ENCODE results near the gene LOXHD1. TPM values are rescaled to one million over a fixed set of nuclear protein-coding genes. Genes with fewer than 3 reads are reported as not detected.

The LOXHD1 gene
- total RNA-seq, 1 donor from 2014 or later = not detected

DNA sequence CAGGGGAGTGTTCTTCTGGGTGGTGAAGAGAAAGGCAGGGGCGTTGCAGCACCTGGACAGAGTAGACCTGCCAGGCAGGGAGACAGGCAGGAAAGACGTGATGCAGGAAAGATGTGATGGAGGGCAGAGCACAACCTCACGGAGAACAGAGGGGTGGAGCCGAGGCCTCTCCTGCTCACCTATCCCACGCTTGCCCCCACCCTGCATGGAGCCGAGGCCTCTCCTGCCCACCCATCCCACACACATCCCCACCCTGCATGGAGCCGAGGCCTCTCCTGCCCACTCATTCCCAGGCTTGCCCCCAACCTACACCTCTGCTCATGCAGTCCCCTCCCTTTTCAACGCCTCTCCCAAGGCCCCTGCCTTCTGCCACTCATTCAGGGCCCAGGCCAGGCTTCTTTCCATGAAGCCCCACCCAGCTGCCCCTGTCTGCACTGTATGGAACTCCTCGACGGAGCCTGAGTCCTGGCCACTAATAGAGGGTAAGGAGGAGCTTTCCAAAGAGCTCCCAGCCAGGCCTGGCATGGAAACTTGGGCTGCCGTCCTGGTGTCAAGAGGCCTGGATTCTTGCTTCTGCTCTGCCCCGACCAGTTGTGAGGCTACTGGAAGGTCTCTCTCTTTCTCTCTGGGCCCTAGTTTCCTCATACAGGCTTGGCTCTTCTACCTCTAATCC is 32.0 kb upstream of the LOXHD1 start:
- Mint-ChIP-seq H3K4me1 (ENCODE audit: low read depth, unreplicated experiment) (no peaks in the 10 kb centered on the region), H3K27ac (ENCODE audit: unreplicated experiment) (no peak overlapping the region), H3K27me3 (ENCODE audit: unreplicated experiment) (peaks cover 2% of the 10 kb centered on the region), H3K36me3 (ENCODE audit: unreplicated experiment) (no peaks in the 10 kb centered on the region), H3K4me3 (ENCODE audit: unreplicated experiment) (no peak overlapping the region), H3K9me3 (ENCODE audit: unreplicated experiment) (peaks cover 4% of the 10 kb centered on the region)
- DNase-seq = no peak
- TF ChIP-seq, protein P1, sequence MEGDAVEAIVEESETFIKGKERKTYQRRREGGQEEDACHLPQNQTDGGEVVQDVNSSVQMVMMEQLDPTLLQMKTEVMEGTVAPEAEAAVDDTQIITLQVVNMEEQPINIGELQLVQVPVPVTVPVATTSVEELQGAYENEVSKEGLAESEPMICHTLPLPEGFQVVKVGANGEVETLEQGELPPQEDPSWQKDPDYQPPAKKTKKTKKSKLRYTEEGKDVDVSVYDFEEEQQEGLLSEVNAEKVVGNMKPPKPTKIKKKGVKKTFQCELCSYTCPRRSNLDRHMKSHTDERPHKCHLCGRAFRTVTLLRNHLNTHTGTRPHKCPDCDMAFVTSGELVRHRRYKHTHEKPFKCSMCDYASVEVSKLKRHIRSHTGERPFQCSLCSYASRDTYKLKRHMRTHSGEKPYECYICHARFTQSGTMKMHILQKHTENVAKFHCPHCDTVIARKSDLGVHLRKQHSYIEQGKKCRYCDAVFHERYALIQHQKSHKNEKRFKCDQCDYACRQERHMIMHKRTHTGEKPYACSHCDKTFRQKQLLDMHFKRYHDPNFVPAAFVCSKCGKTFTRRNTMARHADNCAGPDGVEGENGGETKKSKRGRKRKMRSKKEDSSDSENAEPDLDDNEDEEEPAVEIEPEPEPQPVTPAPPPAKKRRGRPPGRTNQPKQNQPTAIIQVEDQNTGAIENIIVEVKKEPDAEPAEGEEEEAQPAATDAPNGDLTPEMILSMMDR (IDR thresholded peaks at IDR 0.05; ENCODE audit: partially characterized antibody, unreplicated experiment) = no peak

DNA sequence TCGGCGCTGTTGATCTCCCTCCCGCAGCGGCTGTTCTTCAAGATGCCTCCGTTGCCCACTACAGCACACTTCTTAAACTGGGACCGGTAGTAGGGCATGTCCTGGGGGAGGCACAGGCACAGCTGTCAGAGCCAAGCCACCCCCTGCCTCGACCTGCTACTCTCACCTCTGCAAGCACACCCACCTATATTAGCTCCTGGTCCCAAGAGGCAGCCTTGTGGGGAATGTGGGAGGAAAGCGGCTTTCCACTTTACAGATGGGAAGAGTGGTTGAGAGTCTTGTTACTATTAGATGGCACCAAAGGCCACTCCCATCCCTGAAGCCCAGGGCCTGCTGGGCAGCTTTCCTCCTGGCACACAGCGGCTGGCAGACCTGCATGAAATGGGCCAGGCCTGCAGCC is 29.2 kb upstream of the LOXHD1 start:
- TF ChIP-seq, protein P1 (IDR thresholded peaks at IDR 0.05; ENCODE audit: partially characterized antibody, unreplicated experiment) = no peak
- DNase-seq = no peak
- peaks cover 2% of the 10 kb centered on the region for H3K9me3 Mint-ChIP-seq (ENCODE audit: unreplicated experiment)
- no peaks in the 10 kb centered on the region for H3K36me3 Mint-ChIP-seq (ENCODE audit: unreplicated experiment)
- no peaks in the 10 kb centered on the region for H3K4me1 Mint-ChIP-seq (ENCODE audit: low read depth, unreplicated experiment)
- no peak overlapping the region for H3K4me3 Mint-ChIP-seq (ENCODE audit: unreplicated experiment)
- H3K27ac Mint-ChIP-seq (ENCODE audit: unreplicated experiment) = no peak overlapping the region
- H3K27me3 Mint-ChIP-seq (ENCODE audit: unreplicated experiment) = peaks cover 3% of the 10 kb centered on the region

DNA sequence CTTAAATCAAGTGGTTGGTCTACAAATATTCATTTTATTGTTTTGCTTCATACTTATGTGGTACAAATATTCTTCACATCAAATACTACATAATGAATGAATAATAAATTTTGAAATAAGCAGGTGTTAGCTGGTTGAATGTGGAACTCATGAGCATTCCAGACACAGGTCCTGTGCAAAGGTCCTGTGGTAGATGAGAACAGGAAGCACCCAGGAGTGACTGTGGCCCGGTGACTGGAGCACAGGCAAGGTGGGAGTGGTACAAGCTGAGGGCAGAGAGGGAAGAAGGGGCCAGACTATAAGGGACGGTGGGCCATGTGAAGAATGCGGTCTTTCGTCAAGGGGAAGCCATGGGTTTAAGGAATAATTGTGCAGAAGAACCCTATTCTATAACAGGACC is 26.2 kb upstream of the LOXHD1 start:
- Mint-ChIP-seq H3K9me3 (ENCODE audit: unreplicated experiment) (peaks cover 2% of the 10 kb centered on the region), H3K27me3 (ENCODE audit: unreplicated experiment) (peaks cover 3% of the 10 kb centered on the region), H3K27ac (ENCODE audit: unreplicated experiment) (no peak overlapping the region), H3K36me3 (ENCODE audit: unreplicated experiment) (no peaks in the 10 kb centered on the region), H3K4me3 (ENCODE audit: unreplicated experiment) (no peak overlapping the region), H3K4me1 (ENCODE audit: low read depth, unreplicated experiment) (no peaks in the 10 kb centered on the region)
- DNase-seq = no peak
- TF ChIP-seq, protein P1 (IDR thresholded peaks at IDR 0.05; ENCODE audit: partially characterized antibody, unreplicated experiment) = no peak

DNA sequence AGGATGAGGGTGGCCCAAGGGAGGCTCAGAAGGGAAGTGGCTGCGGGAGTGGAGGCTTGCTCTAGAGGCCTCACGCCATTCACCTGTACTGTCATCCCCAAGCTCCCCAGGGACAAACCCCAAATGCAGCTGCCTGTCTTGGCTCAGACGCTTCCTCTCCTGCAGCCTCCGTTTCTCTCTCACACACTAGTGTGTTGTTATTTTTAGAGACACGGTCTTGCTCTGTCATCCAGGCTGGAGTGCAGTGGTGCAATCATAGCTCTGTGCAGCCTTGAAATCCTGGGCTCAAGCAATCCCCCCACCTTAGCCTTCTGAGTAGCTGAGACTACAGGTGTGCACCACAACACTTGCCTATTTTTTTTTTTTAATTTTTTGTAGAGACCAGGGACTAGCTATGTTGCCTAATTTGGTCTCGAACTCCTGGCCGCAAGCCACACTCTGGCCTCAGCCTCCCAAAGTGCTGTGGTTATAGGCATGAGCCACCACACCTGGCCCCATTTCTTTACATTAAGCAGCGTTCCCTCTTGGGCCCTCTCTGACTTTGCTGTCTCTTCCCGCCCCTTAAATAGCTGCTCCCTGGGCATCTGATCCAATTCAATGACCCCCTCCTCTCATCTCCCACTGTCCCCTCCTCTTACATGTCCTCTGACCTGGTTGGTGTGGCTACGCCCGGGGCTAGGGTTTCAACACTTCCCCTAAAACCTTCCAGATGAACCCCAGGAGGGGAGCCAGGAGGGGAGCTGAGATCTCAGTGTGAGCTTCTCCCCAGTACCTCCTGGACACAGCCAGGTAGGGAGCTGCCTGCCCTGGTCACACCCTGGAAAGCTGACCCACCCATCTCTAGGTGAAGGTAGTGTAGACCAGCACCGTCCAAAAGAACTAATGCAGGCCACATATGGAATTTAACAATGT is 24.0 kb upstream of the LOXHD1 start:
- no peak overlapping the region for H3K27ac Mint-ChIP-seq (ENCODE audit: unreplicated experiment)
- H3K4me3 Mint-ChIP-seq (ENCODE audit: unreplicated experiment) = no peak overlapping the region

More for the DNA sequence above, 24.0 kb upstream of the LOXHD1 start:
- Mint-ChIP-seq H3K4me1 (ENCODE audit: low read depth, unreplicated experiment) (no peaks in the 10 kb centered on the region), H3K9me3 (ENCODE audit: unreplicated experiment) (peaks cover 3% of the 10 kb centered on the region), H3K36me3 (ENCODE audit: unreplicated experiment) (no peaks in the 10 kb centered on the region), H3K27me3 (ENCODE audit: unreplicated experiment) (peaks cover 3% of the 10 kb centered on the region)
- DNase-seq = no peak
- TF ChIP-seq, protein P1 (IDR thresholded peaks at IDR 0.05; ENCODE audit: partially characterized antibody, unreplicated experiment) = no peak

Measured in glutamatergic neuron (in vitro differentiated cells).